Ectodermal cell (in vitro differentiated cells): ENCODE data around the gene TIMP3.

Source experiments
- H3K27ac ChIP-seq: 2 replicates; pipeline ENCODE4 v1.7.0; 2013; ENCODE audit warnings: mild to moderate bottlenecking, low read depth, low read length; ENCODE audit not compliant: insufficient read depth, poor library complexity, severe bottlenecking
- H3K27me3 ChIP-seq: 2 replicates; pipeline ENCODE4 v1.7.0; 2013; ENCODE audit warnings: mild to moderate bottlenecking, low read length; ENCODE audit not compliant: insufficient read depth, control insufficient read depth, poor library complexity, severe bottlenecking
- H3K36me3 ChIP-seq: one replicate; pipeline ENCODE4 v1.7.0; 2013; ENCODE audit warnings: low read length; ENCODE audit not compliant: control insufficient read depth, insufficient read depth
- H3K4me1 ChIP-seq: one replicate; pipeline ENCODE4 v1.7.0; 2013; ENCODE audit warnings: low read length; ENCODE audit not compliant: control insufficient read depth, insufficient read depth
- H3K4me3 ChIP-seq: 2 replicates; pipeline ENCODE4 v1.7.0; 2013; ENCODE audit warnings: low read depth, low read length, control low read depth; ENCODE audit not compliant: insufficient read depth
- H3K9me3 ChIP-seq: 2 replicates; pipeline ENCODE4 v1.7.0; 2013; ENCODE audit warnings: mild to moderate bottlenecking, low read length, moderate library complexity; ENCODE audit not compliant: control insufficient read depth
- WGBS, 2 experiments: methylation state at CpG; one replicate each; pipeline ENCODE4 v1.1.7; 2013; ENCODE audit warnings: missing lambda C conversion rate in 2 of 2; 5-methylcytosine and 5-hydroxymethylcytosine counted together

The TIMP3 gene

DNA sequence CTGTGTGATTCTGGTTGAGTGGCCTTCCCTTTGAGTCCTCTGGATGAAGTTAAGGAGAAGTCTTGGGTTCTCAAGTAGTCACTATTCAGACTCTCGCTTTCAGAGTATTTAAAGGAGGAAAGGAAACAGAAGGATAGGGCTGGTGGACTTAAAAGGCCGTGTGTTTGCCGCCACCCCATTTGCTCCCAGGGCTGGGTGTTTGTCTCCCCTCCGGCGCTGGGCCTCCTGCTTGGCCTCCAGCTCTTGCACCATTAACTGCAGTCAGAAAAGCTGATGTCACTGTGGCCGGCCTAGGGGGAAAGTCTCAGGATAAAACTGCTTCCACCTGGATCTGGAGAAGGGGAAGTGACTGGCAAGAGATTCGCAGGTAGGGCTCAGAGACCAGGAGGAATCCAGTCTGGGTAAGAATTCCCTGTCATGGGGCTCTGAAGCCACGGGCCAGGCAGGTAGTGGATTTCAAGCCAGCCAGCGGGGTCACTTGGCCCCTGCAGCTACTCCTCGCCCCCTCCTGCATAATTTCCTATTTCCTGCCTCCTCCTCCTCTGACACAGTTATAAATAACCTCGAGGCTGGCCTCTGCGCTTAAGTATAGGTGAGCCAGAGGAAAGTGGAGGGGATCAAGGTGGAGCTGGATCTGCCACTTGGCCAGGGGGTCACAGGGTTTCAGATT, 17.1 kb downstream of the TIMP3 start:
- H3K9me3 ChIP-seq: no peaks in the 10 kb centered on the region
- WGBS, 2 experiments: 91 to 92% methylated on average over 12 of the region's 12 CpGs
- no peak overlapping the region for H3K27ac ChIP-seq
- H3K4me3 ChIP-seq: no peak overlapping the region
- H3K36me3 ChIP-seq: no peaks in the 10 kb centered on the region
- H3K27me3 ChIP-seq: no peaks in the 10 kb centered on the region
- no peaks in the 10 kb centered on the region for H3K4me1 ChIP-seq

DNA sequence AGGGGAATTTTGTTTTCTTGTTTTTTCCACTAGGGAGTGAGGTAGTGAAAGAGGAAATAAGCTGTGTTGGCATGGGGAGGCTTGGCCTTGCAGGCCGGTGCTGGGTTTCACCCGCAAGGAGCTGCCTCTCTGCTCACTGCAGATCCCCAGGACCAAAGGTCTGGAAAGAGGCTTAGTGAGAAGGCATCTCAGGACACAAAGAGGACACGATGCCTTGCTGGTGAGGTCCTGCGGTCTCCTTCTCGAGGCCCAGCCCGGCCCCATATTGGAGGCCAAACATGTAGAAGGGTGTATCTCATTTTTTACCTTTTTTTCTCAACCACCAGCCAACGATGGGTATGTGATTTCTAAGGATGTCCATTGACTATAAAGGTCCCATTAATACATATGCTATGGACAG, 17.6 kb downstream of the TIMP3 start:
- H3K4me1 ChIP-seq: no peaks in the 10 kb centered on the region
- H3K27me3 ChIP-seq: no peaks in the 10 kb centered on the region
- H3K36me3 ChIP-seq: no peaks in the 10 kb centered on the region
- WGBS, 2 experiments: 96% methylated on average over 6 to 7 of the region's 7 CpGs
- no peaks in the 10 kb centered on the region for H3K9me3 ChIP-seq
- H3K4me3 ChIP-seq: no peak overlapping the region
- H3K27ac ChIP-seq: no peak overlapping the region

DNA sequence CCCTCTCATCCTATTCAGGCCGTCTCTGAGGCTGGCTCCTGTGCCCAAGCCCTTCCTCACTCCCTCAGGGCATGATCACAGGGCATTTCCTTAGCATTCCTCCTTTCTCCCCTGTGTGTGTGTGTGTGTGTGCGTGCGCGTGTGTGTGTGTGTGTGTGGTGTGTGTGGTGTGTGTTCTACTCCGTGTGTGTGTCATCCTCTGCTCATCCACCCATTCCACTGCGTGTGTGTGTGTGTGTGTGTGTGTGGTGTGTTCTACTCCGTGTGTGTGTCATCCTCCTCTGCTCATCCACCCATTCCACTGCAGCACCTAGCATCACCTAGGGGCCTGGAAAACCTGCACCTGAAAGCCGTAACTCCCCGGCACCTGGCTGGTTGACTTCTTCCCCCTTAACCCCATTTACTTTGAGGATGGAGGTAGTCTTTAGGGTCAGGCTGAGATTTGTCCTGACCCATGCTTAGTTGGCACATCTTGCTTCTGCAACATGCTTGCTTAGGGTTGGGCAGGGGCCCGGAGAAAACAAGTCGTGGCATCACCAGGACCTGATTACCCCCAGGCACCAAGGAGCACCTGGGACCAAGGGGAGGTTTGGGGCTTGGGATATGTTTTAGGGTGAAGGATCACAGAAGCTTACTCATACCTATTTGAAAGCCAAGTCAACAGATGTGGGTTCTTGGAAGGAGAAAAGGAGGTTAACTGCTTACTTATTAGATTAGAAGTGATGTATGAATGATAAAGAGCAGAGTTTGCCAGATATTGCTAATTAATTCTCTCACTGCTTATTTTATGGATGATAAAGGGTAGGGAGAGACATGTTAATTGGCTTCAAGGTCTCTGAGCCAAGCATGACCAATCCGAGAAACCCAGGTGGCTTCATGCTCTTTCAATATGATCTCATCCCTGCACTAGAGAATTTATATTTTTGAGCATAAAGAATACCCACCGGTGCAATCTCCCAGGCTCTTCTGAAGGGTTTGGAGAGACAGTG, 18.9 kb downstream of the TIMP3 start:
- no peaks in the 10 kb centered on the region for H3K9me3 ChIP-seq

DNA sequence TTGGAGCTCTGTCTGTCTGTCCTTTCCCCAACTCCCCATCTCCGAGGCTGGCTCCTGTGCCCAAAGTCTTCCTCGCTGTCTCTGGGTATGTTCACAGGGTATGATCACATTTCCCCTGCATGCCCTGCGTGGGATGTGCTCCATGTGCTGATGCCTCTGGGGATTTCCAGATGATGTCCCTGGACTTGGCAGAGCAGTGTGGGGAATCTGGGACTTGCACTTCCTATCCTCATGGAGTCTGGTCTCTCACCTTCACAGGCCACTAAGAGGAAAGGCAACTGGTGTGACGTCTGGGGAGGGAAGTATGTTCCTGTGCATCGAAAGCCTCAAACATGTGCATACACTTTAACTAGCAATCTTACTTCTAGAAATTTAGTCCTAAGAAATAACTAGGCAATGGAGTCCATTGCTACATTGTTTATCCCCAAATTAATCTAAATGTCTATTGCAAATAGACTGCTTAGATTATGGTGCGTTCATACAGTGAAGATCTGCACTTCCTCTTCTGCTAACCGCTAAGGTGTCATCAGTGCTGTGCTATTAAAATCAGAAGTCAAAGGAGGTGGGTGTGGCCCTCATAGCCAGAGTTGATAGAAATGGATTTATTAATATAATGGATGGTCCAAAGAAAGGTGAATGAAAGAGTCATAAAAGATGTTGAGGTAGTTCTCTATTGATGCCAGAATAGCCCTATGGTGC, 20.8 kb downstream of the TIMP3 start:
- Histone ChIP-seq H3K4me3 (no peak overlapping the region), H3K4me1 (peaks cover 4% of the 10 kb centered on the region), H3K36me3 (no peaks in the 10 kb centered on the region), H3K27me3 (no peaks in the 10 kb centered on the region), H3K9me3 (no peaks in the 10 kb centered on the region), H3K27ac (no peak overlapping the region)
- WGBS, 2 experiments: 94 to 96% methylated on average over 6 of the region's 7 CpGs

More for the DNA sequence above, 18.9 kb downstream of the TIMP3 start:
- H3K4me1 ChIP-seq: no peaks in the 10 kb centered on the region
- WGBS, 2 experiments: 93 to 96% methylated on average over 5 to 10 of the region's 13 CpGs
- no peaks in the 10 kb centered on the region for H3K36me3 ChIP-seq
- no peak overlapping the region for H3K27ac ChIP-seq
- H3K27me3 ChIP-seq: no peaks in the 10 kb centered on the region
- H3K4me3 ChIP-seq: no peak overlapping the region

DNA sequence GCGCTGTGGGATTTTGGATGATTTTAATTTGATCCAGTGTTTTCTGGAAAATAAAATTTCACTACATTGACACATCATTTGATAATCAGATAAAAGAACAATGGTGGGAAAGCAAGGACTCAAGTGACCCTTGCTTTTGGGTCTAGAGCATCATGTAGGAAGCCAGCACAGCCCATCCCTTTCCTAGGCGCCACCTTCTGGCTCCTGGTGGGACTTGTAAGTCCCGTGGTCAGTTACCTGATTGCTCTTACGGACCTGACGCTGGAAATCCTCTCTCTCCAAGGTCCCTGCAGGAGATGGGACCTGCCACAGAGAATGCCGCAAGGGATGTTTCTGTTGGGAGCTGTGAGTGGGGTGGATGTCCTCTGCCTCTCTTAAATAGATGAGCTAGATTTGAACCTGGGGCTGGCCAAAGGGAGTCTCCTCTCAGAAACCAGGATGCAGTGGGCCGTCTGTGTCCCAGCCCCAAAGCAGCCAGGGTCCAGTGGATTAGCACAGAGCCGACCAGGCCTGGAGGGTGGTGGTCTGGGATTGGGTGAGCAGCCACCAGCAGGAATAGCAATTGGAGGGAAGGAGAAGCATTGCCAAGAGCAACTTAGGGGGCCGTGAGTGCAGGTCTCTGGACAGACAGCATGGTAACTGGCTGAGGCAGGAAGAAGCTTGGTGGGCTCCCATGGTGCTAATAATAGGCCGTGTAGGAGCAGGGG, 21.7 kb downstream of the TIMP3 start:
- WGBS, 2 experiments: 51 to 58% methylated on average over 9 to 10 of the region's 10 CpGs
- Histone ChIP-seq H3K27ac (no peak overlapping the region), H3K4me3 (no peak overlapping the region)

DNA sequence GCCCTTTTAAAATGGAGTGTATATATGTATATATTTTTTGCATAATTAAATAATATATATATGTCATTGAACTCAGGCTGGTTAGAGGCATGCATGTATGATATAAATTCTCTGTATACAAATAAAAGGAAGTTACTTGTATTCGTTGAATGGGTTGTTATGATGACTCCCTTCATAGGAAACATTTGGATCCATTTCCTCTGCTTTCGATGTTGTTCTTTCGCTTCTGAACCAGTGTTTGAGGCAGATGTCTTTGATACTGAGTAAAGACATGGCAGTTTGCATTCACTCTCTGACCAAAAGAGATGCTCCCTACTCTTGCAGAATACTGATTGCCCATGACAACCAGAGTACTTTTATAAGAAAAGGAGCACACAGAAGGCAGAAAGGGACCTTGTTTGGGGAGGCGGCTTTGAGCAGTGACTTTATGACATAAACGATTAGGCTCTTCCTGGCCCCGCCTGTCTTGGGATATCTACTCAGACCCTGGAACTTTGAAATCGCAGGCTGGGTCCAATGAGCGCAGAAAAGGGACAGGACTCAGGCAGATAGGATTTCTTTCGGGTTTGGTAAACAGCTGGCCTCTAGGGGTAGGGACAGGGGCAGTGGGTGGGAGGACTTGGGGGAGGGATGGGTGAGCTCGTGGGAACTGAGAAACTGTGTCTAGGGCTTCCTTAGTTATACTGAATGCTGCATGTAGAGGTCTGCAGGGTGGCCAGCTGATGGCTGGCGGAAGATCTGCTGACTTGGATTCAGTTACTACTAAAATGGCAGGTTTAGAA, 23.2 kb downstream of the TIMP3 start:
- H3K27ac ChIP-seq: no peak overlapping the region
- H3K4me3 ChIP-seq: no peak overlapping the region
- H3K4me1 ChIP-seq: peaks cover 4% of the 10 kb centered on the region
- no peaks in the 10 kb centered on the region for H3K36me3 ChIP-seq
- no peaks in the 10 kb centered on the region for H3K9me3 ChIP-seq
- H3K27me3 ChIP-seq: no peaks in the 10 kb centered on the region
- WGBS, 2 experiments: 91% methylated on average over 11 of the region's 11 CpGs

More for the DNA sequence above, 21.7 kb downstream of the TIMP3 start:
- Histone ChIP-seq H3K36me3 (no peaks in the 10 kb centered on the region), H3K4me1 (peaks cover 4% of the 10 kb centered on the region), H3K27me3 (no peaks in the 10 kb centered on the region), H3K9me3 (no peaks in the 10 kb centered on the region)

DNA sequence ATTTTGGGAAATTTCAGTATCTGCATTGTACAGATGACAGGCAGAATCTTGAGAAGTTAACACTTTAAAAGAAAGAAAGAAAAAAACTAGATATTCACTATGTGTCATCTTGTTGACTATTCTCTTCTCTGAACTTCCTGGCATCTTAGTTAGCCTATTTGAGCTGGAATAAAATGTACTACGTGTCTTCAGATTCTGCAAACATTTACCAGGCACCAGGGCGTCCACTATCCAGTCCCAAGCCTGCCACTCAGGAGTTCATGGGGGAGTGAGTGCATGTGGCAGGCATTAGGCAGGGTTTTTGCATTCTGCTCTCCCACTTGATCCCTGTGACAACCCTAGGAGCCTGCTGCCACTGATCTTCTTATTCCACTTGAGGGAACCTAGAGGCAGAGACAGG, 25.0 kb downstream of the TIMP3 start:
- Histone ChIP-seq H3K9me3 (no peaks in the 10 kb centered on the region), H3K36me3 (no peaks in the 10 kb centered on the region), H3K4me1 (peaks cover 18% of the 10 kb centered on the region), H3K27me3 (no peaks in the 10 kb centered on the region), H3K4me3 (no peak overlapping the region), H3K27ac (no peak overlapping the region)
- 89 to 100% methylated on average over 2 of the region's 2 CpGs for WGBS, 2 experiments

DNA sequence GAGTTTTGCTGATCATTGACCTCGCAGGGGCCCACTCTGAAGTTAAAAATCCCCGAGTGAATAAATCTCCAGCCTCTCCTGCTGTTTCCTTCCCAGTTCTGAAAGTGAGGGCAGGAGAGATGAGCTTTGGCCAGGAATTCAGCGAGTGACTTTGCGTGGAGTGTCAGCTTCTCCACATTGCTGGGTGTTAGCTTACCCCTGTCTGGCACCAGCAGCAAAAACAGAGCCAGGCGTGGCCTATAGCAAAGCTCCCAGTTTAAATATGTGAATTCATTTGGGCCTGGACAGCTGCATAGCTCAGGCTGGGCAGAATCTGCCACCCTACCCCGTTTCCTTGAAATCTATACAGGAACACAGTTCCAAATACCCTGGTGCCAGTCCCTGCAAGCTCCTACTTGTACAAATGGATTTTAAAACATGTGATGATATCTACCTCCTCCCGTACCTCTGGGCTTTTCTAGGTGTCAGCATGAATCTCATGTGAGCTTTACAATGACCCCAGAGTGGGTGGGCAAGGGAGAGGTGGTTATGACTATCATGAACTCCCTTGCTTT, 25.6 kb downstream of the TIMP3 start:
- H3K9me3 ChIP-seq: no peaks in the 10 kb centered on the region
- no peaks in the 10 kb centered on the region for H3K27me3 ChIP-seq
- no peak overlapping the region for H3K4me3 ChIP-seq
- 92 to 93% methylated on average over 7 of the region's 7 CpGs for WGBS, 2 experiments
- no peaks in the 10 kb centered on the region for H3K36me3 ChIP-seq
- H3K4me1 ChIP-seq: peaks cover 18% of the 10 kb centered on the region
- H3K27ac ChIP-seq: no peak overlapping the region

DNA sequence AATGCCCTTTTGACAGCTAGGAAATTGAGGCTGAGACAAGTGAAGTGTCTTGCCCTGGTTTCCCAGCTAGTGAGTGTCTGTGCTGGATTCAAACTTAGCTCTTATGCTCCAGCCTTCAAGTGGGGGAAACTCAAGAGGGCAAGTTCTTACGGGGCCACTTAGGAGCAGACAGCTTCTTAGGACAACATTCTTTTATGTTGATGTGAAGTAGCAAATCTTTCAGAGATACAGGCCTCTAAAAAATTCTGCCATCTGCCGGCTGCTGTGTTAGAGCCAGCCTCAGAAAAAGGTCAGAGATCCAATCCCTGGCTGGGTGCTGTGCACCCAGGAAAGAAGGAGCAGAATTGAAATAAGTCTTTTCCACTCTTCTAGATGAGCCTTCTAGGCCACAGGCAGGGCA, 26.6 kb downstream of the TIMP3 start:
- WGBS, 2 experiments: 93 to 94% methylated on average over 2 of the region's 2 CpGs
- H3K36me3 ChIP-seq: no peaks in the 10 kb centered on the region

More for the DNA sequence above, 26.6 kb downstream of the TIMP3 start:
- no peak overlapping the region for H3K4me3 ChIP-seq
- peaks cover 18% of the 10 kb centered on the region for H3K4me1 ChIP-seq
- no peak overlapping the region for H3K27ac ChIP-seq
- H3K27me3 ChIP-seq: no peaks in the 10 kb centered on the region
- no peaks in the 10 kb centered on the region for H3K9me3 ChIP-seq
